HK-2 (cell line): Measurements from ENCODE around the gene CFAP107.
"Not testable (repeated sequence)": the region's sequence is repeated elsewhere in the genome, so short reads cannot be mapped to it uniquely, and the experiment has no call there.

Experiments
- DNase-seq: peaks from one replicate; pipeline ENCODE4 v3.0.0-alpha.2; 2018; ENCODE audit not compliant: unreplicated experiment

The CFAP107 gene, protein sequence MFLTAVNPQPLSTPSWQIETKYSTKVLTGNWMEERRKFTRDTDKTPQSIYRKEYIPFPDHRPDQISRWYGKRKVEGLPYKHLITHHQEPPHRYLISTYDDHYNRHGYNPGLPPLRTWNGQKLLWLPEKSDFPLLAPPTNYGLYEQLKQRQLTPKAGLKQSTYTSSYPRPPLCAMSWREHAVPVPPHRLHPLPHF

DNA sequence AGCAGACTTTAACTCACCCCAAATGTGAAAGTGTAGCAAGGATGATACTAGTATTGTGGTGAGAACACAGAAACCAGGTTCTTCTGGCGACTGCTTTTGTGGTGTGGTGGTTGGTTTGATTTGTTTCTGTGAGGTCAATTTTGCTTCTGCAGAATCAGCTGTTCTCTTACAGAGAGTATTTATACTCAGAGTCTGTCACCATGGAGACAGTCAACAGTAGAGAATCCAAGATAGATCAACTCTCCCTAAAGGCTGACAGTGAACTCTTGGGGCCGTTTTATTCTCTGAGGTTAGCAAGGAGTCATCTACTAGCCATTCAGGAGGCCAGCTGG is at the start of gene CFAP107:
Gene CFAP107 (plus strand): TSS at position 209 of the 332 bp plus-strand sequence. CDS start 231 bp downstream, outside the sequence.
- DNase-seq: no peak

DNA sequence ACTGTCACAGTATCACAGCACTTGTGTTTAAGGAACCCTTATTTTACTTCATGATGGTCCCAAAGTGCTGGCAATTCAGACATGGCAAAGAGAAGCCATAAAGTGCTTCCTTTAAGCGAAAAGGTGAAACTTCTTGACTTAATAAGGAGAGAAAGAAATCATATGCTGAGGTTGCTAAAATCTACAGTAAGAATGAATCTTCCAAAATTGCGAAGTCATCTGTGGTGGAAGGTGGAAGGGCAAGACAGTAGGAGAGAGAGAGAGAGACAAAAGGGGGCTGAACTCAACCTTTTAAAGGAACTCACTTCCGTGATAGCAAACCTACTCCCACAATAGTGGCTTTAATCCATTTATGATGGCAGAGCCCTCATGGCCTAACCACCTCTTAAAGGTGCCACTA is 49.3 kb upstream of the CFAP107 start:
- DNase-seq: no peak

DNA sequence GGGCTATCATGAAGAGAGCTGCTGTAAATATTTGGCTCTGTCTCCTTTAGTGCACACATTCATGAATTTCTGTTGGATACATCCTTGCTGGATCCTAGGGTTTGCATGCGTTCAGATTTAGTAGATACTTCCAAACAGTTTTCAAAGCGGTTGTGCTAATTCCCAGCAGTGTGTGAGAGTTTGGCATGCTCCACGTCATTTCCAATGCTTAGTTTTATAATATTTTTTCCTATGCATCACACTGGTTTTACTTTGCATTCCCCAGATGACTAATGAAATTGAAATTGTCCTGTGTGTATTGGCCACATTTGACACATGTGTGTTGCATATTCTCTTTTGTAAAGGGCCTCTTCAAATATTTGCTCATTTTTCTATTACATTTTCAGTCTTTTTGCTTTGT is 48.6 kb upstream of the CFAP107 start:
- DNase-seq: no peak

- no peak for DNase-seq
Observed at GRCh38 chr1:12703821-12704451, 42.1 kb upstream of the CFAP107 start.

DNA sequence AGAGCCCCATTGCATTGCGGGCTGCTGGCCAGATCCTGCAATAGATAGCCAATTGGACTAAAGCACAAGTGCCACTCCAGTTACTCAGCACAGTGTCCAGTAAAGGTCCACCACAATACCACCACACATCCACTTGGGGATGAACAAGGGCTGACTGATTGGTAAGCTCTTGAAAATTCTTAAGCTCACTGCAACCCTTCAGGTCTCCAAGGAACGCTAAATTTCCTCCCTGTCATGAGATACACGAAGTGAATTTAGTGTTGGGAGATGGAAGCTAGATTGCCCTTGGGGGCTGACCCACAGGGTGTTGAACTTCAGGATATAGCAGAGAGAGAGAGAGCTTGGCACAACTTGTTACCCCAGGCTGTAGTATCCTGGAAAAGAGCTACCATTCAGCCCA is 39.9 kb upstream of the CFAP107 start:
- no peak for DNase-seq

DNA sequence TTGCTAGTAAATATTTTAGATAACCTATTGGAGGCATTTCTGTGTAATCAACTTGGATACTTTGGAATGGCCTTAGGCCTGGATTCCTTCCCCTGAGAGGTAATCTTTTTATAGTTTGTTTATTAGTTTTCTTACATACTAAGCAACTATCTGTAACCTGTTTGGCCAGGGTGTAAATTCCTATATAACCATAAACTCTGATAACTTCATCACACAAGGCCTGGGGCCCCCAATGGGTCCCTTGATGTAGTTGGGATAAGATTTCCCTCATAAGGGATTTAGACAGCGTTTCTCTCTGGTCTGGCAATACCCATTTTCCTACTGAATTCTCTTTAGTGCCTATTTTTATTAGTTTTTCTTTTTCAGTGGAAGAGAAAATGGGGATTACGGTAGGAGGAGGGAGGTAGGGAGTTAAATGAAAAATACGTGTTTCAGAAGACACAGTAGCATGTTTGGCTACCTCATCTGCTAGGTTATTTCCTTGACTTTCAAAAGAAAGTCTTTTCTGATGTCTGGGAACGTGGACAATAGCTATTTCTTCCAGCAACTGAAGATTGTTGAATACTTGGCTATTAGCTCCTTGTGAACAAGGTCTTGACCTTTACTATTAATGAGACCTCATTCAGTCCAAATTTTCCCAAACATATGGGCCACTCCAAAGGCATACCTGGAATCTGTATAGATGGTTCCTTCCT is 37.5 kb upstream of the CFAP107 start:
- DNase-seq: no peak

GRCh38 chr1:12709091-12709491 is 36.9 kb upstream of the CFAP107 start:
- DNase-seq: no peak

GRCh38 chr1:12709696-12710095 is 36.3 kb upstream of the CFAP107 start:
- DNase-seq: no peak

- no peak for DNase-seq
Observed at GRCh38 chr1:12711536-12711935, 34.5 kb upstream of the CFAP107 start.

DNA sequence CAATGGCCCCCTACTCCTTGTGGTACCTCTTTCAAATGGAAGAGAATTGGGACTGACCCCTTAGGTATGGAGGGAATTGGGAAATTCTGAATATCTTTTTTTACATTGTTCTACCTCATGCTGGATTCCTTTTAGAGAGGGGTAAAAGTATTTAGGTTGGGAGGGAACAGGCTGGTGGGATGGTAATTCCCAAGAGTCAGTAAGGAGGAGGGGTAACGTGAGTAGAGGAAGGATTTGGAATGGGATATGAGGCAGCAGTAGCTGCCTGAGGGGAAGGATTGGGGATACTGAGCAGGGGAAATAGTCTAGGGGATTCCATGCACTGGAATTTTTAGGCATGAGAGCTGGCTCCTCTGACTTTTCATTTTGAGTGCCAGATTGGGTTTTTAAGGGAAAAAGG is 33.9 kb upstream of the CFAP107 start:
- no peak for DNase-seq

DNA sequence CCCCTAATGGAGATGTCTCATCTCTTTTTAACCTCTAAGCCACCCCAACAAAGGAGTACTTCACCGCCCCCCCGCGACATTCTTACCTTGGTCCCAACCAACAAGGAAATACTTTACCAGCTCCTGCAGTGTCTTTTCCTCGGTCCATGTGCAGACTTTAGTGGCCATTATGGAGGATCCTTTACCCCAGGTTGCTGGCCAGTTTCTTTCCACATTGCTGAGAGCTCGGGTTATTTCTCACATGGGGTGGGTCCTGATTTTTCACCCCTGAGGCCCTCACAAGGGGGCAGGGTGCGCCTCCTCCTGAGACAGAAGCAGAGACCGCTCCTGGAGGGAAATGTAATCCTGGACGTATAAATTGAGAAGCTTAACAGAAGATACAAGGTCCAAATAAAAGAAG is 33.1 kb upstream of the CFAP107 start:
- no peak for DNase-seq

DNA sequence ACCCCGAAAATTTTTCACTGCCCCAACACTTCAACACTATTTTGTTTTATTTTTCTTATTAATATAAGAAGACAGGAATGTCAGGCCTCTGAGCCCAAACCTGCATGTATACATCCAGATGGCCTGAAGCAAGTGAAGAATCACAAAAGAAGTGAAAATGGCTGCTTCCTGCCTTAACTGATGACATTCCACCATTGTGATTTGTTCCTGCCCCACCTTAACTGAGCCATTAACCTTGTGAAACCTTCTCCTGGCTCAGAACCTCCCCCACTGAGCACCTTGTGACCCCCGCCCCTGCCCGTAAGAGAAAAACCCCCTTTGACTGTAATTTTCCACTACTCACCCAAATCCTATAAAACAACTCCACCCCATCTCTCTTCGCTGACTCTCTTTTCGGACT is 32.3 kb upstream of the CFAP107 start:
- not testable (repeated sequence) for DNase-seq

GRCh38 chr1:12714710-12715475 is 31.1 kb upstream of the CFAP107 start:
- no peak for DNase-seq

DNA sequence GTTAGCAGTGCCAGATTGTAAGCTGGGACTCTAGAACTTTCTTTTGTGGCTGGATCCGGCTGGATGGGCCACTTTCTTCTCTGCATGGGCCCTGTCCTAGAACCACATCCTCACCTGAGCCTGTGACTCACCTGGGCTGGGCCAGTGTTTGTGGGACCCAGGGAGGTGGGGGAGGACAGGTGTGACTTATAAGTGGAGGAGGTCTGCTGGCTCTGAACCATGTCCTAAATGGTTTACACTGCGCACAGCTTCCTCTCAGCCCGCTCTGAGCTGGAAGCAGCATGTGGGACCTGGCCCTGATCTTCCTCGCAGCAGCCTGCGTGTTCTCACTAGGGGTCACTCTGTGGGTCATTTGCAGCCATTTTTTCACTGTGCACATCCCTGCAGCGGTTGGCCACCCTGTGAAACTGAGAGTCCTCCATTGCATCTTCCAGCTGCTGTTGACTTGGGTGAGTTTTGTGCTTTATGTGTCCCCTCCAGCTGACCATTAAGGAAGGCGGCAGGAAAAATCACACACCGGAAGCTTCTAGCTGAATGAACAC is 30.0 kb upstream of the CFAP107 start, which contains the start of gene AADACL3:
Gene AADACL3 (plus strand): TSS at position 215 of the 542 bp plus-strand sequence. CDS start 67 bp downstream, at position 282.
- DNase-seq: no peak

- DNase-seq: no peak
Observed at GRCh38 chr1:12717301-12717838, 28.6 kb upstream of the CFAP107 start.

- DNase-seq: no peak
Observed at GRCh38 chr1:12722626-12723025, 23.4 kb upstream of the CFAP107 start.

DNA sequence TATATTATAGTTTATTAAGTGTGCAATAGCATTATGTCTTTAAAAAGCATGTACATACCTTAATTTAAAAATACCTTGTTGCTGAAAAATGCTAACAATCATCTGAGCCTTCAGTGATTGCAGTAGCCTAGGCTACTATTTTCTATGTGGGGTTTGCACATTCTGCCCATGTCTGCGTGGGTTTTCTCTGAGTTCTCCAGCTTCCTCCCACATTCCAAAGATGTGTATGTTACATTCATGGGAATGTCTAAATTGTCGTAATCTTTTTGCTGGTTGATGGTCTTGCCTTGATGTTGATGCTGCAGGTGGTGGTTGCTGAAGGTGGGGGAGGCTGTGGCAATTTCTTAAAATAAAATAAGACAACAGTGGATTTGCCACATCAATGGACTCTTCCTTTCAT is 17.6 kb upstream of the CFAP107 start:
- no peak for DNase-seq

DNA sequence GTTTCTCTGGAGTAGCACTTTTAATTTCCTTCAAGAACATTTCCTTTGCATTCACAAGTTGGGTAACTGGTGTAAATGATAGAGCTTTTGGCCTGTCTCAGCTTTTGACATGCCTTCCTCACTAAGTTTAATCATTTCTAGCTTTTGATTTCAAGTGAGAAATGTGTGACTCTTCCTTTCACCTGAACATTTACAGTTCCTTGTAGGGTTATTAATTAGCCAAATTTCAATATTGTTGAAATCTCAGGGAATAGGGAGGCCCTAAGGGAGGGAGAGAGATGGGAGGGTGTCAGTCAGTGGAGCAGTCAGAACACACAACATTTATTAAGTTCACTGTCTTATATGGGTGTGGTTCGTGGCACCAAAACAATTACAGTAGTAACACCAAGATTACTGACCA is 15.8 kb upstream of the CFAP107 start:
- no peak for DNase-seq

DNA sequence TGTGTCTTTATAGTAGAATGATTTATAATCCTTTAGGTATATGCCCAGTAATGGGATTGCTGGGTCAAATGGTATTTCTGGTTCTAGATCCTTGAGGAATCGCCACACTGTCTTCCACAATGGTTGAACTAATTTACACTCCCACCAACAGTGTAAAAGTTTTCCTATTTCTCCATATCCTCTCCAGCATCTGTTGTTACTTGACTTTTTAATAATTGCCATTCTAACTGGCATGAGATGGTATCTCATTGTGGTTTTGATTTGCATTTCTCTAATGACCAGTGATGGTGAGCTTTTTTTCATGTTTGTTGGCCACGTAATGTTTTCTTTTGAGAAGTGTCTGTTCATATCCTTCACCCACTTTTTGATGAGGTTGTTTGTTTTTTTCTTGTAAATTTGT is 14.9 kb upstream of the CFAP107 start:
- not testable (repeated sequence) for DNase-seq

GRCh38 chr1:12734651-12735050 is 11.3 kb upstream of the CFAP107 start:
- no peak for DNase-seq

DNA sequence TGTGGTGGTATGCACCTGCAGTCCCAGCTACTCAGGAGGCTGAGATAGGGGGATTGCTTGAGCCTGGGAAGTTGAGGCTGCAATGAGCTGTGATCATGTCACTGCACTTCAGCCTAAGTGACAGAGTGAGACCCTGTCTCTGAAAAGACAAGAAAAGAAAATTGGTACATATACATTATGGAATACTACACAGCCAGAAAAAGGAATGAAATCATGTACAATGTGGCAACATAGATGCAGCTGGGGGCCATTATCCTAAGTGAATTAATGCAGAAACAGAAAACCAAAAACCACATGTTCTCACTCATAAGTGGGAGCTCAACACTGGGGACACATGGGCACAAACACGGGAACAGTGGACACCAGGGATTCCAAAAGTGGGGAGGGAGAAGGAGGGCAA is 7.1 kb upstream of the CFAP107 start:
- DNase-seq: no peak

DNA sequence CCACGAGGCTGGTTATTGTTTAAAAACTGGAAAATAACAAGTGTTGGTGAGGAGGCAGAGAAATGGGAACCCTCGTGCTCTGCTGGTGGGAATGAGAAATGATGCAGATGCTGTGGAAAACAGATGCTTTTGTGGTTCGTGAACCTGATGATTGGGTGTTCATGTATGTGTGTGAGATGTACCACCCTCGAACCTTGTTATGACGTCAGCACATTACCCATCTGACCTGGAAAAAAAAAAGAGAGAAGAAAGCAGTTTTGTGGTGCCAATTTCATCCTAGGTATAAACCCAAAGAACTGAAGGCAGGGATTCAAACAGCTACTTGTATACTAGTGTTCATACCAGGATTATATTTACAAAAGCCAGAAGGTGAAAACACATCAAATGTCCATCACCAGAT is 6.4 kb upstream of the CFAP107 start:
- no peak for DNase-seq
